Stomach smooth muscle (tissue), 2 donors: ENCODE results near the gene RAB14.

ENCODE experiments used
- H3K27ac ChIP-seq: one replicate; pipeline ENCODE4 v1.7.0; 2013; ENCODE audit warnings: mild to moderate bottlenecking, low read length, inconsistent platforms
- H3K27me3 ChIP-seq, 2 donors: one replicate each; pipeline ENCODE4 v1.7.0; 2013; ENCODE audit warnings: low read length in 2 of 2; ENCODE audit not compliant: insufficient read depth in 2 of 2, control insufficient read depth in 1 of 2
- H3K36me3 ChIP-seq, 2 donors: one replicate each; pipeline ENCODE4 v1.7.0; 2013; ENCODE audit warnings: low read length in 2 of 2; ENCODE audit not compliant: control insufficient read depth in 2 of 2, insufficient read depth in 2 of 2
- H3K4me1 ChIP-seq: one replicate; pipeline ENCODE4 v1.7.0; 2013; ENCODE audit warnings: low read length; ENCODE audit not compliant: control insufficient read depth, insufficient read depth
- H3K4me3 ChIP-seq, 2 donors: one replicate each; pipeline ENCODE4 v1.7.0; 2013; ENCODE audit warnings: low read length in 2 of 2
- H3K9ac ChIP-seq, 2 donors: one replicate each; pipeline ENCODE4 v1.7.0; 2013; ENCODE audit warnings: low read length in 2 of 2, mild to moderate bottlenecking in 1 of 2
- H3K9me3 ChIP-seq, 2 donors: one replicate each; pipeline ENCODE4 v1.7.0; 2013; ENCODE audit warnings: low read length in 2 of 2; ENCODE audit not compliant: control insufficient read depth in 2 of 2
- donor health status: healthy.
- donor health status: Pancreatic carcinoma.

RAB14 gene

DNA sequence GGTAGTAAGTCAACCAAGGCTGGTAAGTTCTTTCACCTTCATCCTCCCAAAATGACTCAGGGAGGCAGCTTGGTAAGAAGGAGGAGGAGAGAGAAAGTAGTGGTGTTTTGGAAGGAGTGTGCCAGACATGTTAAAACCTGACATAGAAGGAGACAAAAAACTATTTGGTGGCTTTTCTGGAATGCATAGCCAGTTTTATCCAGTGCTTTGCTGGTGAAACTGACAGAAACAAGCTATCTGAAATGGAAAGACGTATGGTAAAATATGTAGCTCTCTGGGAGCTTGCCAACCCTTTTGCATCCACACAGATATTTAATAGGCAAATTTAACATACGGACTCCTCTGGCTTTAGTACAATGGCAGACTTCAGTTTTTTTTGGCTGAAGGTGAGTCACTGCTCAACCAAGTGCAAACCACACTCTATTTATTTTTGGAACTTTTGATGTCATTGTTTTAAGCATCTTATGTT, 45.4 kb downstream of the RAB14 start:
- Histone ChIP-seq H3K4me1 (no peaks in the 10 kb centered on the region), H3K9ac (no peak overlapping the region), H3K36me3 (peaks cover 27 to 33% of the 10 kb centered on the region in 2 donors), H3K27ac (no peak overlapping the region), H3K27me3 (no peaks in the 10 kb centered on the region), H3K4me3 (no peak overlapping the region), H3K9me3 (no peaks in the 10 kb centered on the region)

DNA sequence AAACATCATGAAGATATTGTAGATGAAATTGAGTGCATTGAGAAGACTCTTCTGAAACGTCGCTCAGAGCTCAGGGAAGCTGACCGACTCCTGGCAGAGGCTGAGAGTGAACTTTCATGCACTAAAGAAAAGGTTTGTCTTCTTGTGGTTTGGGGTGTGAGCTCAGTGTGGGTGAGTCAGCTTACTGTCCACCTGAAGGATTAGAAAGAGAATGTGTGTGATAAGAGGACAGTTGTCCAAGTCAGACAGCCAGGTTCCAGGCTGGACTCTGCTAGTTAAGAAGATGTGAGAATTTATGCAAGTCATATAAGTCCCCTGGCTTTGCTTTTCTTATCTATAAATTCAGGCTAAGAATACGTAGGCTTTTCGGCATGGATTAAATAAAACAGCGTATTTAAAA, 46.9 kb downstream of the RAB14 start:
- Histone ChIP-seq H3K27me3 (no peaks in the 10 kb centered on the region), H3K9me3 (no peaks in the 10 kb centered on the region), H3K9ac (no peak overlapping the region), H3K4me1 (no peaks in the 10 kb centered on the region), H3K4me3 (no peak overlapping the region), H3K27ac (no peak overlapping the region), H3K36me3 (peaks cover 29 to 34% of the 10 kb centered on the region in 2 donors)

DNA sequence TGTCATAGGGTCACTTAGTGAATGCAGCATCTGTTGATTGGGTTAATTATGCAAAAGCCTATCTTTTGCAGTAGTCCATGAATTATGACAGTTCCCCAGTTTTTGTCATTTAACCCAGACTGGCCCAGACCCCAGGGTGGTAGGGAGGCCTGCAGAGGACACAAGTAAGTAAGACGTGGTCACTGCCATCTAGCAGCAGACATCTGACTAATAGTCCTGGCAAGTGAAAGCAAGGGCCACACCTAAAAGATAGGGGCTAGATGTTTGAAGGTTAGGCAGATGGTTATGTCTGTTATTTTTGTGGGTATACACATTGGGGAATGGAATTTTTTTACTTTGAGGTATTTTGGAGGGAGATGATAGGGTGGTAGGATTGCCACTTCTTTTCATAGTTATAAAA, 48.0 kb downstream of the RAB14 start:
- H3K9me3 ChIP-seq: no peaks in the 10 kb centered on the region
- no peak overlapping the region for H3K9ac ChIP-seq
- H3K4me3 ChIP-seq: no peak overlapping the region
- peaks cover 31 to 35% of the 10 kb centered on the region in 2 donors for H3K36me3 ChIP-seq
- H3K4me1 ChIP-seq: no peaks in the 10 kb centered on the region
- no peak overlapping the region for H3K27ac ChIP-seq
- H3K27me3 ChIP-seq: no peaks in the 10 kb centered on the region

DNA sequence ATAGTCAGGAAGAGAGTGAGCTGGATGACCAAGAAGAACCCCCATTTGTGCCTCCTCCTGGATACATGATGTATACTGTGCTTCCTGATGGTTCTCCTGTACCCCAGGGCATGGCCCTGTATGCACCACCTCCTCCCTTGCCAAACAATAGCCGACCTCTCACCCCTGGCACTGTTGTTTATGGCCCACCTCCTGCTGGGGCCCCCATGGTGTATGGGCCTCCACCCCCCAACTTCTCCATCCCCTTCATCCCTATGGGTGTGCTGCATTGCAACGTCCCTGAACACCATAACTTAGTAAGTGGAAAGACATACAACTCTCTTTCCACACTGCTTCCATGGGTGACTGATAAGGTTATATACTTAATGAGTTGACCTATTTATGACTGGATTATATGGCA, 51.5 kb downstream of the RAB14 start:
- Histone ChIP-seq H3K9me3 (no peaks in the 10 kb centered on the region), H3K36me3 (peaks cover 37% of the 10 kb centered on the region in 2 donors), H3K4me3 (no peak overlapping the region), H3K27me3 (no peaks in the 10 kb centered on the region), H3K9ac (no peak overlapping the region), H3K4me1 (no peaks in the 10 kb centered on the region), H3K27ac (no peak overlapping the region)

DNA sequence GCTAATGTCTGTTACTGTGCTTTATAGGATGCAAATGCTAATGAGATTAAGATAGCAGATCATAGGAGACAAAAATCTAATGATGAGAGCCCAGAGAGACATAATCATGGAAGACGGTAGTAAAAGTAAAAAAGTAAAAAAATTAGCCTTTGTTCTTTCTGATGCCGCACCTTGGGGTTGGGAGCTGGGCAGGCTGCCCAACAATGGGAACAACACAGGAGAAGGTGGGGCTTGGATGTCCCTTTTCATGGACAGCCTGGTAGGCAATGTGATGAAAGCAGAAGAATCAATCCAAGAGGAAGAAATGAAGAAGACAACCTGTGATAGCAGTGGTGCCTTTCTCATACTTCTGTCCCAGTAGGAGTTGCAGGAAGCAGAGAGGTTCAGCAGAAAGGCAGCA, 57.2 kb downstream of the RAB14 start:
- no peaks in the 10 kb centered on the region for H3K4me1 ChIP-seq
- no peaks in the 10 kb centered on the region for H3K27me3 ChIP-seq
- H3K27ac ChIP-seq: no peak overlapping the region
- H3K4me3 ChIP-seq: no peak overlapping the region
- peaks cover 44 to 59% of the 10 kb centered on the region in 2 donors for H3K36me3 ChIP-seq
- H3K9ac ChIP-seq: no peak overlapping the region
- H3K9me3 ChIP-seq: no peaks in the 10 kb centered on the region

DNA sequence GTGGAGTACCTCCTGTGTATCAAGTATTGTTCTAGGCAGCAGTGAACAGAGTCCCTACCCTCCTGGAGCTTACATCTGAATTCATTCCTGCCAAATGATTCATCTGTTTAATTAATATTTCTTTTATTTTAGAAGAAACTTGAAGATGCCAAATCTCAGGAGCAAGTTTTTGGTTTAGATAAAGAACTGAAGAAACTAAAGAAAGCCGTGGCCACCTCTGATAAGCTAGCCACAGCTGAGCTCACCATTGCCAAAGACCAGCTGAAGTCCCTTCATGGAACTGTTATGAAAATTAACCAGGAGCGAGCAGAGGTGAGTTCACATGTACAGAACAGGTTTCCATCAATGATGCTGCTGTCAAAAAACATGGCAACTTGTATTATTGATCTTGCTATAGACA, 57.9 kb downstream of the RAB14 start:
- Histone ChIP-seq H3K4me3 (no peak overlapping the region), H3K27me3 (no peaks in the 10 kb centered on the region), H3K36me3 (peaks cover 42 to 57% of the 10 kb centered on the region in 2 donors), H3K27ac (no peak overlapping the region), H3K9ac (no peak overlapping the region), H3K9me3 (no peaks in the 10 kb centered on the region), H3K4me1 (no peaks in the 10 kb centered on the region)

DNA sequence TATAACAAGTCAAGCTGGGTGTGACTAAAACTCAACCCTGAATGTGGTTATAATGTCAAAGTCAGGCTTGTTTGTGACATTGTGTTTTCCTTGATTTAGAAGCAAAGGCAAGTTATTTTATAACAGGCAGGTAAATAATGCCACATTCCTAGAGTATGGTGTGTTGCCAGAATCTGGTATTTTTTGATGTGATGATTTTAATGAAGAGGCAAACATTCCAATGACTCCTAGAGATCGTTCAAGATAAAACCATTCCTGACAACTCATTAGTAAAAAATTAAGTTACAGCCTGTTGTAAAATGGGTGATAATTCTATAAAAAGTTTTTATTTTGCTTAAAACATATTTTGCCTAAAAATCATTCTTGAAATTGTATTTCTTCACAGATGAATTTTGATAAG, 60.0 kb downstream of the RAB14 start:
- Histone ChIP-seq H3K4me1 (no peaks in the 10 kb centered on the region), H3K9ac (no peak overlapping the region), H3K9me3 (no peaks in the 10 kb centered on the region), H3K36me3 (peaks cover 32 to 52% of the 10 kb centered on the region in 2 donors), H3K4me3 (no peak overlapping the region), H3K27ac (no peak overlapping the region), H3K27me3 (no peaks in the 10 kb centered on the region)

DNA sequence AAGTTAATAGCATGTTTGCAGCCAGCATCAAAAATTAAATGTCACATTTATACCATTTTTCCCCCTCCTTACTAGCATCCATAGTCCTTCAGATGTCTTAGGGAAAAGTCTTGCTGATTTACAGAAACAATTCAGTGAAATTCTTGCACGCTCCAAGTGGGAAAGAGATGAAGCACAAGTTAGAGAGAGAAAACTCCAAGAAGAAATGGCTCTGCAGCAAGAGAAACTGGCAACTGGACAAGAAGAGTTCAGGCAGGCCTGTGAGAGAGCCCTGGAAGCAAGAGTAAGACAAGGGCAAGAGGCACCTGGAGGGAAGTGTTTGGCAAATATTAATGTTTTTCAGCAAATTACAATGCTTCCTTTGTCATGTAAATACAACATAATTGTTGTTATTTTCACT, 60.4 kb downstream of the RAB14 start:
- Histone ChIP-seq H3K27me3 (no peaks in the 10 kb centered on the region), H3K36me3 (peaks cover 28 to 51% of the 10 kb centered on the region in 2 donors), H3K9ac (no peak overlapping the region), H3K4me3 (no peak overlapping the region), H3K4me1 (no peaks in the 10 kb centered on the region), H3K27ac (no peak overlapping the region), H3K9me3 (no peaks in the 10 kb centered on the region)

DNA sequence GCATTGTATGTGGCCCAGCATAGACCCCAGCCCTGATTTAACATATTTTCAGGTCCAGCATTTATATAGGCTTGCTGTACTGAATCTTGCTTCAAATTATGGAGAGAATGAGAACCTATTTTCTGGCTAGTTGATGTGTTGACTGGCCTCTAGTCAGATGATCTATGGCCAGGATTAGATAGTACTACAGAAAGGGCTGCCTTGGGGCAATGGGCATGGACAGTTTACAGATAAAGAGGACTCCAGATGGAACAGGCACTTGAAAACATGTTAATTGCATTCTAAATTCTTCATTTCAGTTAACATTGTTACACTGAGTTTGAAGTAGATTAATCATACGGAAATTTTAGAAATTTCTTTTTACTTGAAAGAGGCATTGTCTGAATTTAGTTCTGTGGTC, 61.5 kb downstream of the RAB14 start:
- H3K27me3 ChIP-seq: no peaks in the 10 kb centered on the region
- no peak overlapping the region for H3K27ac ChIP-seq
- H3K36me3 ChIP-seq: peaks cover 32 to 48% of the 10 kb centered on the region in 2 donors
- H3K9me3 ChIP-seq: no peaks in the 10 kb centered on the region
- H3K4me3 ChIP-seq: no peak overlapping the region
- H3K9ac ChIP-seq: no peak overlapping the region
- H3K4me1 ChIP-seq: no peaks in the 10 kb centered on the region

DNA sequence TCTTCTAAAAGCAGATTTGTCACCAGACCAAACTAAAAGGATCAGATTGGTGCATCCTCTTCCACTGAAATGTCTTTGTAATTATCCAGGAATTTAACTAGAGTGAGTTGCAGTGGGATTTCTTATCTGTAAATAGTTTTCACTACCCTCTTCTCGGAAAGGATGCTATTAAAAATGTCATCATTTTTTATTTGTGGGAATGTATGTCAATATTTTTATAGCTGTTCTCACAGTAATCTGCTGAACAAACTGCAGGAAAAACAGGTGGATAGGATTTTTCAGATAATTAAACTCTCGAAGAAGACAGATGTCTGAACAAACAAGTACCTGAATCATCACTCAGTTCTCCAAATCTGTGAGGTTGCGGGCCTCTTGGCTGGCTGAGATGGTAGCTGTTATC, 62.7 kb downstream of the RAB14 start:
- Histone ChIP-seq H3K4me1 (no peaks in the 10 kb centered on the region), H3K36me3 (peaks cover 26 to 39% of the 10 kb centered on the region in 2 donors), H3K9me3 (no peaks in the 10 kb centered on the region), H3K27ac (no peak overlapping the region), H3K4me3 (no peak overlapping the region), H3K9ac (no peak overlapping the region), H3K27me3 (no peaks in the 10 kb centered on the region)

DNA sequence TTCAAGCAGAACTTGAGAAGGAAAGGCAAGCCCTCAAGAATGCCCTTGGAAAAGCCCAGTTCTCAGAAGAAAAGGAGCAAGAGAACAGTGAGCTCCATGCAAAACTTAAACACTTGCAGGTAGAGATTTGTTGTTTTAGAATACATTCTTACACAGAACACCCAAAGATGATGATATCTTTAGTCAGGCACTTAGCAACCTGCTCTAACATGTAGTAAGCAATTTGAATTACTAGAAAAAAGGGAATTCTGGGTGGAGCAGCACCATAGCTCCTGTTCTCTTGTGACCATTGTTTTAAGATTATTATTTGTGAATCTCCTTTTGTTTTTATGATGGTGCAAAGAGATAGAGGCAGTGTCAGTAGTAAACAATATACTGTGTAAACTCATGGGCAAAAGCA, 63.1 kb downstream of the RAB14 start:
- Histone ChIP-seq H3K9ac (no peak overlapping the region), H3K9me3 (no peaks in the 10 kb centered on the region), H3K4me3 (no peak overlapping the region), H3K27ac (no peak overlapping the region), H3K36me3 (peaks cover 23 to 35% of the 10 kb centered on the region in 2 donors), H3K27me3 (no peaks in the 10 kb centered on the region), H3K4me1 (no peaks in the 10 kb centered on the region)
